Vagina (tissue), 2 donors: ENCODE data around the gene PRDX6. TPM values are rescaled to one million over a fixed set of nuclear protein-coding genes. Genes with fewer than 3 reads are reported as not detected.
"Not testable (repeated sequence)": the region's sequence is repeated elsewhere in the genome, so short reads cannot be mapped to it uniquely, and the experiment has no call there.

Experiments used
- DNase-seq, 2 donors: peaks; one replicate each; pipeline ENCODE4 v3.0.0-alpha.2; 2017; ENCODE audit errors: extremely low spot score in 2 of 2
- H3K27ac ChIP-seq: fragments of 200-600 bp; sonication (generic); one replicate; pipeline ENCODE4 v1.5.1; 2019
- H3K27me3 ChIP-seq: fragments of 200-600 bp; sonication (generic); one replicate; pipeline ENCODE4 v1.5.1; 2019
- H3K36me3 ChIP-seq, 2 donors: fragments of 200-600 bp; sonication (generic); one replicate each; pipeline ENCODE4 v1.5.1; 2017 to 2019
- H3K4me1 ChIP-seq: fragments of 200-600 bp; sonication (generic); one replicate; pipeline ENCODE4 v1.5.1; 2019
- H3K4me3 ChIP-seq, 2 donors: fragments of 200-600 bp; sonication (generic); 1 replicate in 1 of 2; 2 replicates in 1 of 2; pipeline ENCODE4 v1.5.1; 2016 to 2019
- H3K9me3 ChIP-seq: fragments of 200-600 bp; sonication (generic); one replicate; pipeline ENCODE4 v1.5.1; 2019
- POLR2A ChIP-seq, 2 donors: fragments of 450-650 bp; IDR thresholded peaks; one replicate each; pipeline ENCODE4 v1.6.1; 2017; ENCODE audit warnings: antibody characterized with exemption in 2 of 2, mild to moderate bottlenecking in 2 of 2, moderate library complexity in 2 of 2
- POLR2AphosphoS5 ChIP-seq, 2 donors: sonication (generic); formaldehyde crosslinking; IDR thresholded peaks; one replicate each; pipeline ENCODE4 v1.9.0; 2017; ENCODE audit warnings: antibody characterized with exemption in 2 of 2, mild to moderate bottlenecking in 2 of 2, low read depth in 1 of 2; ENCODE audit not compliant: insufficient read depth in 1 of 2
- intact Hi-C: fragments of 100-400 bp; cut with DNase I; formaldehyde crosslinking; loops from one replicate; pipeline ENCODE4 v1.15.1; 2023
- total RNA-seq: library from RNA; depleted of rRNA; stranded (reverse); fragments of >200 nt; gene quantifications from one replicate; pipeline ENCODE4 v1.2.3, GENCODE V29; 2016
- TF ChIP-seq, protein P1 (sequence below), 3 experiments: fragments of 450-650 bp in 2 of 3; fragments of 200-600 bp in 1 of 3; sonication (generic) in 1 of 3; IDR thresholded peaks; one replicate each; pipeline ENCODE4 v1.5.1; 2017 to 2019; ENCODE audit warnings: antibody characterized with exemption in 3 of 3, mild to moderate bottlenecking in 2 of 3, moderate library complexity in 2 of 3

Gene PRDX6
- total RNA-seq, 1 donor from 2014 or later, result 245 TPM

DNA sequence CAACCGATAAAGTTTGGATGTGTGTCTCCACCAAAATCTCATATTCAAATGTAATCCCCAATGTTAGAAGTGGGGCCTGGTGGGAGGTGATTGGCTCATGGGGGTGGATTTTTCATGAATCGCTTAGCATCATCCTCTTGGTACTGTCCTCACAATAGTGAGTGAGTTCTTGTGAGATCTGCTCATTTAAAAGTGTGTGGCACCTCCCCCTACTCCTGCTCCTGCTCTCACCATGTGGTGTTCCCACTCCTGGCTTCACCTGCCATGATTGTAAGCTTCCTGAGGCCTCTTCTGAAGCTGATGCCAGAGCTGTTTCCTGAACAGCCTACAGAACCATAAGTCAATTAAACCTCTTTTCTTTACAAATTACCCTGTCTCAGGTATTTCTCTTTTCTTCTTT lies 28.2 kb upstream of the PRDX6 start:
- no peak overlapping the region for H3K4me3 ChIP-seq
- intact Hi-C loops, result no loop called here
- H3K27me3 ChIP-seq, result no peaks in the 10 kb centered on the region
- no peaks in the 10 kb centered on the region for H3K4me1 ChIP-seq
- no peaks in the 10 kb centered on the region for H3K36me3 ChIP-seq
- no peak for TF ChIP-seq POLR2AphosphoS5 (IDR thresholded peaks at IDR 0.05; ENCODE audit: insufficient read depth in 1 of 2, low read depth in 1 of 2)
- DNase-seq, result no peak
- H3K27ac ChIP-seq, result no peak overlapping the region
- peaks cover 3% of the 10 kb centered on the region for H3K9me3 ChIP-seq

DNA sequence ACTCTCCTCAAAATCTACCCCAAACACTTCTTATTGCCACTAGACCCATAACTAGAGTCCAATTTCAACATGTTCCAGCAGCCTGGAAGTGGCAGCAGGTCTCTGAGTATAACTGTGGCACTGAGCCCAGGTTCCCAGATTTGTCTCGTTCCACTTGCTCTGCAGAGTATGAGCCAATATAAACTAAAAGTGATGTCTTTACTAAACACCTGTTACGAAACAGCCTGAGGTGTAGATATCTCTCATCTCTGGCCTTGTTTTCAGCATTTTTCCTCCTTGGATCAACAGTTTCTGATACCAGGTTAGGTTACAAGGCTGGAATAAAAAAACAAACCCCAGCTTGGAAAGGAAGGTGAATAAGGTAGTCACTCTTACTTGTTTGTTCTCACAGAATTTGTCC lies 25.2 kb upstream of the PRDX6 start:
- no peak for DNase-seq
- Histone ChIP-seq H3K27me3 (no peaks in the 10 kb centered on the region), H3K27ac (no peak overlapping the region), H3K36me3 (no peaks in the 10 kb centered on the region), H3K4me3 (no peak overlapping the region), H3K4me1 (no peaks in the 10 kb centered on the region), H3K9me3 (no peaks in the 10 kb centered on the region)
- intact Hi-C loops, result no loop called here
- peak in 1 of 2 donors; percentile 13 for TF ChIP-seq POLR2AphosphoS5 (IDR thresholded peaks at IDR 0.05; ENCODE audit: insufficient read depth in 1 of 2, low read depth in 1 of 2)
- TF ChIP-seq POLR2A (IDR thresholded peaks at IDR 0.05), result no peak

DNA sequence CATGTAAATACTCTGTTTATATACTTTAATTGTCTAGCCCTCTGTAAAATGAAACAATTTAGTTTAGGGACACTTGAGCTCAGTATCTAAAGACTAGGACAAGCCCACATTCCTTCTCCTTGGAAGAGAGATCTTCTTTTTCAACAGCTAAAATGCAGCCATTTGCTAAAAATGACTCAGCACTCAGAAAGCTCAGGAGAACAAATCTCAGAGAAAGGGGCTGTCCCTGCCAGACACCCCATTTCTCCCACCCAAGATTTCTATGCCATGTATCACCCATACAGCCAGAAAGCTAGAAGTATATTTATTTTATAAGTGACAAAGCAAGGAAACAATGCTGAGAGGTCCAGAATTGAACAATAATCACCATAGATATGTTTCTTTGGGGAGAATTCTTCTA lies 23.2 kb upstream of the PRDX6 start:
- no peak overlapping the region for H3K27ac ChIP-seq
- intact Hi-C loops, result no loop called here

DNA sequence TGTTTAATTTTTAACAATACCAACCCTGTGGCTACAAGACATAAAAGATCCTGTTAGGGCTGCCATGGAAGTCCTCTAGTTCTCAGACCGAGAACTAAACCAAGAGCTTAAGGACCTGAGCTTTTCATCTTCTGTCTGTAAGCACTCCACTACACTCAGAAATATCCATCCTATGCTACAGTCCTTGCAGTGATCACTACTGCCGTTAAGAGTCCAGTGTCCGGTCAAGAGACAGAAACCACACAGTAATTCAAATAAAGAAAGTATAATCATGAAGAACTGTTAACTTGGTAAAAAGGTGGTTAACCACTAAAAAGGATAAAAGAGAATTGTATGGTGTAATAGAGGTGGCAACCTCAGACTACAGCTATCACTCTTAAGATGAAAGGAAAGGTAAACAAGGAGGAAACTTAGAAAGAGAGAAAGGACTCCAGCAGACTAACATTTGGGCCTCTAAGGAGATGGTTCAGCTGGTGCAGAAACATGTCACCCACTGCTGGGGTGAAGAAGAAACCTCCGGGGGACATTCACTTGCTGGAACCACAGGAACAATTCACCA lies 22.1 kb upstream of the PRDX6 start:
- intact Hi-C loops, result no loop called here
- TF ChIP-seq POLR2AphosphoS5 (IDR thresholded peaks at IDR 0.05; ENCODE audit: insufficient read depth in 1 of 2, low read depth in 1 of 2) (no peak), POLR2A (IDR thresholded peaks at IDR 0.05) (no peak)
- TF ChIP-seq, protein P1, sequence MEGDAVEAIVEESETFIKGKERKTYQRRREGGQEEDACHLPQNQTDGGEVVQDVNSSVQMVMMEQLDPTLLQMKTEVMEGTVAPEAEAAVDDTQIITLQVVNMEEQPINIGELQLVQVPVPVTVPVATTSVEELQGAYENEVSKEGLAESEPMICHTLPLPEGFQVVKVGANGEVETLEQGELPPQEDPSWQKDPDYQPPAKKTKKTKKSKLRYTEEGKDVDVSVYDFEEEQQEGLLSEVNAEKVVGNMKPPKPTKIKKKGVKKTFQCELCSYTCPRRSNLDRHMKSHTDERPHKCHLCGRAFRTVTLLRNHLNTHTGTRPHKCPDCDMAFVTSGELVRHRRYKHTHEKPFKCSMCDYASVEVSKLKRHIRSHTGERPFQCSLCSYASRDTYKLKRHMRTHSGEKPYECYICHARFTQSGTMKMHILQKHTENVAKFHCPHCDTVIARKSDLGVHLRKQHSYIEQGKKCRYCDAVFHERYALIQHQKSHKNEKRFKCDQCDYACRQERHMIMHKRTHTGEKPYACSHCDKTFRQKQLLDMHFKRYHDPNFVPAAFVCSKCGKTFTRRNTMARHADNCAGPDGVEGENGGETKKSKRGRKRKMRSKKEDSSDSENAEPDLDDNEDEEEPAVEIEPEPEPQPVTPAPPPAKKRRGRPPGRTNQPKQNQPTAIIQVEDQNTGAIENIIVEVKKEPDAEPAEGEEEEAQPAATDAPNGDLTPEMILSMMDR (IDR thresholded peaks at IDR 0.05), result no peak
- H3K9me3 ChIP-seq, result no peaks in the 10 kb centered on the region
- H3K27me3 ChIP-seq, result no peaks in the 10 kb centered on the region
- H3K4me3 ChIP-seq, result no peak overlapping the region
- H3K4me1 ChIP-seq, result no peaks in the 10 kb centered on the region
- no peak for DNase-seq
- peaks cover 0 to 4% of the 10 kb centered on the region in 2 donors for H3K36me3 ChIP-seq
- H3K27ac ChIP-seq, result no peak overlapping the region

More for the DNA sequence above, 23.2 kb upstream of the PRDX6 start:
- no peaks in the 10 kb centered on the region for H3K36me3 ChIP-seq
- TF ChIP-seq POLR2A (IDR thresholded peaks at IDR 0.05) (no peak), POLR2AphosphoS5 (IDR thresholded peaks at IDR 0.05; ENCODE audit: insufficient read depth in 1 of 2, low read depth in 1 of 2) (no peak)
- TF ChIP-seq, protein P1 (IDR thresholded peaks at IDR 0.05), result no peak
- no peaks in the 10 kb centered on the region for H3K9me3 ChIP-seq
- H3K4me1 ChIP-seq, result no peaks in the 10 kb centered on the region
- no peaks in the 10 kb centered on the region for H3K27me3 ChIP-seq
- no peak overlapping the region for H3K4me3 ChIP-seq
- no peak for DNase-seq

DNA sequence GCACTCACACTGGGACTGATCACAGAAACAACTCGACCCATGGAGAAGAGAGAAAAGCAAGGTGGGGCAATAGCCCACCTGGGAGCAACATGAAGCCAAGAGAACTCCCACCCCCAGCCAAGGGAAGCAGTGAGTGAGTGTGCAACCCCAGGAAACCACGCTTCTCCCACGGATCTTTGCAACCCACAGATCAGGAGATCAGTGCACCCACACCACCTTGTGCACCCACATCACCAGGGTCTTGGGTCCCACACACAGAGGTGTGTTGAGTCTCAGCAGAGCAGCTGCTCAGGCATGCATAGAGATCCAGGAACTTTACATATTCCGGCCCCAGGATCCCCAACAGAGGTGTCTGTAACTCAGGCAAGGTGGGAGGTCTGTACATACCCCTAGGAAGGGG lies 17.2 kb upstream of the PRDX6 start:
- Histone ChIP-seq H3K9me3 (no peaks in the 10 kb centered on the region), H3K4me3 (no peak overlapping the region), H3K27ac (no peak overlapping the region), H3K27me3 (no peaks in the 10 kb centered on the region), H3K4me1 (no peaks in the 10 kb centered on the region), H3K36me3 (peaks cover 0 to 25% of the 10 kb centered on the region in 2 donors)
- intact Hi-C loops, result no loop called here
- no peak for TF ChIP-seq POLR2AphosphoS5 (IDR thresholded peaks at IDR 0.05; ENCODE audit: insufficient read depth in 1 of 2, low read depth in 1 of 2)
- TF ChIP-seq POLR2A (IDR thresholded peaks at IDR 0.05), result no peak
- TF ChIP-seq, protein P1 (IDR thresholded peaks at IDR 0.05), result no peak
- no peak for DNase-seq

DNA sequence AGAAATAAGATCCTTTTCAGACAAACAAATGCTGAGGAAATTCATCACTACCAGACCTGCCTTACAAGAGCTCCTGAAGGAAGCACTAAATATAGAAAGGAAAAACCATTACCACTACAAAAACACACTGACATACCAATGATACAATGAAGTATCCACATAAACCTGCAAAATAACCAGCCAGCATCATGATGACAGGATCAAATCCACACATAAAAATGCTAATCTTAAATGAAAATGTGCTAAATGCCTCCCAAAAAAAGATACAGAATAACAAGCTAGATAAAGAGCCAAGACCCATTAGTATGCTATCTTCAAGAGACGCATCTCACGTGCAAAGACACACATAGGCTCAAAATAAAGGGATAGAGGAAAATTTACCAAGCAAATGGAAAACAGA lies 14.5 kb upstream of the PRDX6 start:
- H3K27me3 ChIP-seq, H3K27ac ChIP-seq, intact Hi-C loops: not testable (repeated sequence)

DNA sequence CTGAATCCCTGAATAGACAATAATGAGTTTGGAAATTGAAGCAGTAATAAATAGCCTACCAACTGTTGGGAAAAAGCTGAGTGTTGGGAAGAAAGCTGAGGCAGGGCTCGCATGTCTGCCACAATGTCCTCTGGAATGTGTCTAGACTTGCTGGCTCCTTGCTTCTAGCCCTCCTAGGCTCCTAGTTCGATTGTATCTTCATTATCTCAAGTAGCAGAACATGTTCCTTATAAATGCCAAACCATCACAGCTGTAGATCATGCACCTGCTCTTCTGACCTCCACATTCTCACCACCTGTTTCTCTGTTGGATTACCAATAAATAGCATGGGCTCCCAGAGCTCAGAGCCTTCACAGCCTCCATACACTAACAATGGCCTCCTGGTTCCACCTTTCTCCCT lies 12.9 kb upstream of the PRDX6 start:
- H3K9me3 ChIP-seq, H3K27ac ChIP-seq, H3K27me3 ChIP-seq, H3K4me3 ChIP-seq, intact Hi-C loops, H3K4me1 ChIP-seq, DNase-seq: not testable (repeated sequence)
- peaks cover 0 to 25% of the 10 kb centered on the region in 2 donors for H3K36me3 ChIP-seq

More for the DNA sequence above, 14.5 kb upstream of the PRDX6 start:
- H3K4me1 ChIP-seq, H3K4me3 ChIP-seq, H3K9me3 ChIP-seq, DNase-seq: not testable (repeated sequence)
- peaks cover 0 to 25% of the 10 kb centered on the region in 2 donors for H3K36me3 ChIP-seq
